Measurements from ENCODE around the gene DFFB. TPM values are rescaled to one million over a fixed set of nuclear protein-coding genes. Genes with fewer than 3 reads are reported as not detected.

The DFFB gene
- total and polyA plus RNA-seq, 2 donors (not counting 3 experiments of a cell fraction or from before 2014, with no cell fraction given), result 11.7 to 11.8 TPM

GRCh38 chr1:3820316-3820715 is 37.0 kb upstream of the DFFB start:
- POLR2A ChIA-PET, result no interaction called here

More at GRCh38 chr1:3820316-3820715, 37.0 kb upstream of the DFFB start:
- Histone ChIP-seq H3K4me2 (ENCODE audit: insufficient read depth, low read length) (no peak overlapping the region), H3K79me2 (ENCODE audit: control insufficient read depth, insufficient read depth, low read length) (no peaks in the 10 kb centered on the region), H2AFZ (ENCODE audit: low read depth, low read length) (no peak overlapping the region), H4K20me1 (replicated peaks; ENCODE audit: control insufficient read depth, extremely low read depth, insufficient read depth, low read length) (no peaks in the 10 kb centered on the region), H3K9me3 (replicated peaks; ENCODE audit: control insufficient read depth, insufficient read depth, low read length) (no peaks in the 10 kb centered on the region), H3K9me1 (replicated peaks; ENCODE audit: control insufficient read depth, extremely low read depth, insufficient read depth, low read length) (no peaks in the 10 kb centered on the region), H3K4me1 (ENCODE audit: control insufficient read depth, extremely low read depth, insufficient read depth, low read length) (no peaks in the 10 kb centered on the region), H3K9ac (replicated peaks; ENCODE audit: extremely low read depth, insufficient read depth, low read length) (no peak overlapping the region), H3K27ac (ENCODE audit: insufficient read depth, low read depth, low read length) (no peak overlapping the region), H3K4me3 (replicated peaks in 1 of 3; ENCODE audit: insufficient read depth in 1 of 3, low read depth in 1 of 3, low read length in 3 of 3) (no peak overlapping the region), H3K27me3 (ENCODE audit: control insufficient read depth in 2 of 2, insufficient read depth in 2 of 2, low read length in 2 of 2) (no peaks in the 10 kb centered on the region), H3K36me3 (ENCODE audit: control insufficient read depth in 2 of 2, extremely low read depth in 1 of 2, insufficient read depth in 2 of 2, low read length in 2 of 2) (peaks cover 0 to 7% of the 10 kb centered on the region in 2 experiments)
- BruUV-seq (replicated peaks), result no TSS peak
- intact Hi-C loops (cut with micrococcal nuclease) (no loop called here), dilution Hi-C loops (cut with MboI; ENCODE audit: extremely low pct_ligation_motif_present, low sequenced_read_pairs) (no loop called here)
- DNase-seq (ENCODE audit: low read depth, low spot score) (no peak), FAIRE-seq (no peak)
- CTCF ChIA-PET, result no interaction called here
- TF ChIP-seq GATA2 (IDR thresholded peaks at IDR 0.05; ENCODE audit: insufficient read depth, insufficient read length, low read depth, low read length) (no peak), JUN (IDR thresholded peaks at IDR 0.05; ENCODE audit: borderline replicate concordance, insufficient read depth, insufficient read length, low read depth) (no peak), EZH2 (IDR thresholded peaks at IDR 0.05; ENCODE audit: borderline replicate concordance, low read depth, low read length, severe bottlenecking) (no peak), POLR2A (IDR thresholded peaks at IDR 0.05; ENCODE audit: low read depth, low read length) (no peak), MYC (IDR thresholded peaks at IDR 0.05; ENCODE audit: low read depth, low read length) (no peak), POLR2AphosphoS5 (IDR thresholded peaks at IDR 0.05; ENCODE audit: insufficient read depth, low read depth, low read length) (no peak), MAX (IDR thresholded peaks at IDR 0.05; ENCODE audit: insufficient read depth, insufficient read length) (no peak), FOS (IDR thresholded peaks at IDR 0.05; ENCODE audit: borderline replicate concordance, insufficient read depth, low read length) (no peak), CTCF (IDR thresholded peaks at IDR 0.05; ENCODE audit: extremely low read depth in 1 of 2, insufficient read depth in 1 of 2, low read depth in 1 of 2, low read length in 2 of 2) (no peak)
